Keratinocyte (primary cell): ENCODE results near the gene OR7G2. TPM values are rescaled to one million over a fixed set of nuclear protein-coding genes. Genes with fewer than 3 reads are reported as not detected.

Experiments
- DNase-seq: peaks from one replicate; pipeline ENCODE4 v3.0.0-alpha.2; 2011; ENCODE audit warnings: low read depth, missing footprints, low spot score
- FAIRE-seq: peaks from 2 replicates; lab custom pipeline; 2011; peaks lifted over from hg19 to GRCh38; lab: Jason Lieb, UNC
- H2AFZ ChIP-seq: 2 replicates; pipeline ENCODE4 v1.6.0; 2012; ENCODE audit warnings: low read length, control low read depth, inconsistent platforms; ENCODE audit not compliant: control insufficient read depth
- H3K27ac ChIP-seq: 2 replicates; pipeline ENCODE4 v1.5.1; 2011; ENCODE audit warnings: low read length; ENCODE audit not compliant: control insufficient read depth, insufficient read depth
- H3K27me3 ChIP-seq: 3 replicates; pipeline ENCODE4 v1.6.0; 2011; ENCODE audit warnings: low read length; ENCODE audit not compliant: control insufficient read depth, insufficient read depth; ENCODE audit errors: extremely low read depth
- H3K36me3 ChIP-seq, 2 experiments: 2 replicates in 1 of 2; 3 replicates in 1 of 2; pipeline ENCODE4 v1.5.1; 2011; ENCODE audit warnings: low read length in 2 of 2, mild to moderate bottlenecking in 1 of 2; ENCODE audit not compliant: control insufficient read depth in 2 of 2, insufficient read depth in 2 of 2; ENCODE audit errors: extremely low read depth in 1 of 2
- H3K4me1 ChIP-seq: 3 replicates; pipeline ENCODE4 v1.5.1; 2011; ENCODE audit warnings: low read length; ENCODE audit not compliant: control insufficient read depth, insufficient read depth; ENCODE audit errors: extremely low read depth
- H3K4me2 ChIP-seq: 3 replicates; pipeline ENCODE4 v1.6.0; 2011; ENCODE audit warnings: low read depth, low read length; ENCODE audit not compliant: control insufficient read depth, insufficient read depth; ENCODE audit errors: extremely low read depth
- H3K4me3 ChIP-seq, 3 experiments: fragments of 200-600 bp in 1 of 3; sonication (generic) in 1 of 3; 2 replicates in 2 of 3; 3 replicates in 1 of 3; pipeline ENCODE4 v1.5.1; 2011 to 2016; ENCODE audit warnings: low read length in 3 of 3, mild to moderate bottlenecking in 3 of 3, control low read depth in 2 of 3, inconsistent platforms in 1 of 3, low read depth in 1 of 3, mixed read lengths in 1 of 3, mixed run types in 1 of 3, moderate library complexity in 1 of 3; ENCODE audit not compliant: control insufficient read depth in 2 of 3, insufficient read depth in 2 of 3; ENCODE audit errors: extremely low read depth in 1 of 3
- H3K79me2 ChIP-seq: 2 replicates; pipeline ENCODE4 v1.6.0; 2012; ENCODE audit warnings: low read length; ENCODE audit not compliant: control insufficient read depth, insufficient read depth
- H3K9ac ChIP-seq: 3 replicates; pipeline ENCODE4 v1.6.0; 2011; ENCODE audit warnings: low read length; ENCODE audit not compliant: control insufficient read depth, insufficient read depth; ENCODE audit errors: extremely low read depth
- H3K9me1 ChIP-seq: 3 replicates; pipeline ENCODE4 v1.6.0; 2011; ENCODE audit warnings: low read length; ENCODE audit not compliant: control insufficient read depth, insufficient read depth; ENCODE audit errors: extremely low read depth
- H3K9me3 ChIP-seq: 2 replicates; pipeline ENCODE4 v1.5.1; 2012; ENCODE audit warnings: low read depth, low read length; ENCODE audit not compliant: control insufficient read depth
- H4K20me1 ChIP-seq: 3 replicates; pipeline ENCODE4 v1.6.0; 2011; ENCODE audit warnings: low read length; ENCODE audit not compliant: control insufficient read depth, insufficient read depth; ENCODE audit errors: extremely low read depth
- CTCF ChIP-seq, 3 experiments: IDR thresholded peaks in 1 of 3; conservative IDR thresholded peaks in 1 of 3; optimal IDR thresholded peaks in 1 of 3; 2 replicates in 2 of 3; 3 replicates in 1 of 3; pipeline versions ENCODE3 to v1.5.1; 2011; ENCODE audit warnings: low read length in 3 of 3, mild to moderate bottlenecking in 3 of 3, moderate library complexity in 2 of 3, control low read depth in 1 of 3, inconsistent platforms in 1 of 3; ENCODE audit not compliant: insufficient read depth in 2 of 3; ENCODE audit errors: extremely low read depth in 1 of 3
- EZH2 ChIP-seq: IDR thresholded peaks from one replicate; pipeline ENCODE4 v1.6.1; 2012; ENCODE audit warnings: inconsistent platforms, mild to moderate bottlenecking, low read length, moderate library complexity
- dilution Hi-C: fragments of 300-500 bp; cut with MboI; formaldehyde crosslinking; loops from one replicate; pipeline ENCODE4 v1.7.0; 2020; ENCODE audit warnings: low sequenced_read_pairs; ENCODE audit not compliant: extremely low pct_ligation_motif_present
- polyA minus RNA-seq, 3 experiments: library from RNA; depleted of rRNA, polyadenylated mRNA; stranded (reverse); fragments of >200 nt; gene quantifications; 1 replicate in 1 of 3; 2 replicates in 1 of 3; 3 replicates in 1 of 3; pipeline ENCODE4 v1.2.3, GENCODE V29; 2011
- polyA plus RNA-seq, 5 experiments: library from polyadenylated mRNA; depleted of rRNA in 3 of 5; stranded (reverse) in 3 of 5; stranded (forward) in 1 of 5; unstranded in 1 of 5; fragments of >200 nt; gene quantifications; 1 replicate in 1 of 5; 2 replicates in 3 of 5; 3 replicates in 1 of 5; pipeline versions ENCODE4 v1.2.1 to v1.2.3, GENCODE V29; 2011 to 2012; ENCODE audit warnings: missing spikeins in 2 of 5, low read depth in 1 of 5, low replicate concordance in 1 of 5

Gene OR7G2
- polyA plus RNA-seq = not detected in 3 replicates
- not detected for polyA plus RNA-seq (2011; ENCODE audit: low read depth)
- not detected in 2 replicates for polyA plus RNA-seq (2011; cell fraction: cytosol; rRNA removed)
- polyA plus RNA-seq (2011; cell fraction: nucleus; rRNA removed) = not detected in 2 replicates
- not detected in 2 replicates for polyA plus RNA-seq (2012; ENCODE audit: low replicate concordance)
- not detected in 3 replicates for polyA minus RNA-seq
- polyA minus RNA-seq (2011; cell fraction: cytosol; rRNA and poly(A)+ RNA removed) = not detected
- not detected in 2 replicates for polyA minus RNA-seq (2011; cell fraction: nucleus; rRNA and poly(A)+ RNA removed)

GRCh38 chr19:9107375-9107774, at the start of gene OR7G2:
OR7G2 (minus strand) TSS chr19:9107475; CDS start chr19:9103243, 4,232 bp downstream.
- Histone ChIP-seq H3K9me1 (no peaks in the 10 kb centered on the region), H3K4me1 (no peaks in the 10 kb centered on the region), H3K79me2 (no peaks in the 10 kb centered on the region), H3K27me3 (no peaks in the 10 kb centered on the region), H2AFZ (no peak within 1 kb of the TSS), H3K9ac (no peak within 1 kb of the TSS), H3K36me3 (no peaks in the 10 kb centered on the region), H3K9me3 (peaks cover 3% of the 10 kb centered on the region), H4K20me1 (no peaks in the 10 kb centered on the region), H3K4me3 (no peak within 1 kb of the TSS), H3K4me2 (no peak within 1 kb of the TSS), H3K27ac (no peak within 1 kb of the TSS)
- DNase-seq (no peak), FAIRE-seq (no peak)
- no peak for TF ChIP-seq CTCF (optimal IDR thresholded peaks at IDR 0.05 in 1 of 3, IDR thresholded peaks at IDR 0.05 in 1 of 3, conservative IDR thresholded peaks at IDR 0.05 in 1 of 3; ENCODE audit: extremely low read depth in 1 of 3, insufficient read depth in 2 of 3, low read length in 3 of 3)
- TF ChIP-seq EZH2 = no peak
- dilution Hi-C loops = no loop called here

- dilution Hi-C loops = no loop called here
- Histone ChIP-seq H3K27me3 (no peaks in the 10 kb centered on the region), H4K20me1 (no peaks in the 10 kb centered on the region), H3K4me2 (no peak overlapping the region), H3K4me1 (no peaks in the 10 kb centered on the region), H3K9me3 (peaks cover 27% of the 10 kb centered on the region), H3K36me3 (peaks cover 30 to 38% of the 10 kb centered on the region in 2 experiments), H3K79me2 (peaks cover 49% of the 10 kb centered on the region), H3K27ac (no peak overlapping the region), H3K4me3 (no peak overlapping the region), H2AFZ (no peak overlapping the region), H3K9ac (no peak overlapping the region), H3K9me1 (no peaks in the 10 kb centered on the region)
- no peak for FAIRE-seq
- no peak for DNase-seq
- TF ChIP-seq CTCF (optimal IDR thresholded peaks at IDR 0.05 in 1 of 3, IDR thresholded peaks at IDR 0.05 in 1 of 3, conservative IDR thresholded peaks at IDR 0.05 in 1 of 3; ENCODE audit: extremely low read depth in 1 of 3, insufficient read depth in 2 of 3, low read length in 3 of 3) (no peak), EZH2 (no peak)
These were observed 49.0 kb upstream of the OR7G2 start for GRCh38 chr19:9156304-9156703.
